ACC112 (cell line): ENCODE data around the gene SFTPB.

ENCODE experiments used
- H2AFZ ChIP-seq: fragments of 200-600 bp; sonication (generic); one replicate; pipeline ENCODE4 v1.6.0; 2017; ENCODE audit warnings: antibody characterized with exemption, low read length; ENCODE audit not compliant: unreplicated experiment
- H3K27ac ChIP-seq: fragments of 200-600 bp; sonication (generic); 2 replicates; pipeline ENCODE4 v1.5.1; 2014; ENCODE audit warnings: low read depth, mild to moderate bottlenecking, antibody characterized with exemption, low read length, moderate library complexity
- H3K27me3 ChIP-seq: fragments of 200-600 bp; sonication (generic); 2 replicates; pipeline ENCODE4 v1.6.1; 2014; ENCODE audit warnings: mild to moderate bottlenecking, antibody characterized with exemption, low read length, moderate library complexity, mixed read lengths; ENCODE audit not compliant: insufficient read depth
- H3K36me3 ChIP-seq: fragments of 200-600 bp; sonication (generic); 2 replicates; pipeline ENCODE4 v1.6.1; 2016; ENCODE audit warnings: mild to moderate bottlenecking, antibody characterized with exemption, low read length, moderate library complexity, mixed read lengths; ENCODE audit not compliant: insufficient read depth
- H3K4me1 ChIP-seq: fragments of 200-600 bp; sonication (generic); one replicate; pipeline ENCODE4 v1.6.1; 2016; ENCODE audit warnings: low read length, mixed read lengths; ENCODE audit not compliant: insufficient read depth, unreplicated experiment, control insufficient read depth
- H3K4me3 ChIP-seq: fragments of 200-600 bp; sonication (generic); 2 replicates; pipeline ENCODE4 v1.5.1; 2014; ENCODE audit warnings: mild to moderate bottlenecking, low read depth, low read length
- H3K79me2 ChIP-seq: fragments of 200-600 bp; sonication (generic); one replicate; pipeline ENCODE4 v1.6.0; 2016; ENCODE audit warnings: low read length; ENCODE audit not compliant: control insufficient read depth, unreplicated experiment, insufficient read depth

Gene SFTPB

GRCh38 chr2:85702800-85703199 is 34.8 kb upstream of the SFTPB start:
- Histone ChIP-seq H3K27me3 (no peaks in the 10 kb centered on the region), H3K79me2 (no peaks in the 10 kb centered on the region), H3K4me3 (no peak overlapping the region; the same call in 1 of the 2 replicates), H3K4me1 (peaks cover 48% of the 10 kb centered on the region), H3K27ac (peak overlapping the region; percentile 74), H2AFZ (no peak overlapping the region), H3K36me3 (no peaks in the 10 kb centered on the region)

- Histone ChIP-seq H3K4me1 (peaks cover 48% of the 10 kb centered on the region), H3K27me3 (no peaks in the 10 kb centered on the region), H3K36me3 (no peaks in the 10 kb centered on the region), H3K4me3 (peak overlapping the region; percentile 23), H2AFZ (no peak overlapping the region), H3K27ac (peak overlapping the region; percentile 74), H3K79me2 (no peaks in the 10 kb centered on the region)
Observed at GRCh38 chr2:85702172-85702571, 34.2 kb upstream of the SFTPB start.

GRCh38 chr2:85699325-85699724 is 31.3 kb upstream of the SFTPB start:
- H2AFZ ChIP-seq: no peak overlapping the region

DNA sequence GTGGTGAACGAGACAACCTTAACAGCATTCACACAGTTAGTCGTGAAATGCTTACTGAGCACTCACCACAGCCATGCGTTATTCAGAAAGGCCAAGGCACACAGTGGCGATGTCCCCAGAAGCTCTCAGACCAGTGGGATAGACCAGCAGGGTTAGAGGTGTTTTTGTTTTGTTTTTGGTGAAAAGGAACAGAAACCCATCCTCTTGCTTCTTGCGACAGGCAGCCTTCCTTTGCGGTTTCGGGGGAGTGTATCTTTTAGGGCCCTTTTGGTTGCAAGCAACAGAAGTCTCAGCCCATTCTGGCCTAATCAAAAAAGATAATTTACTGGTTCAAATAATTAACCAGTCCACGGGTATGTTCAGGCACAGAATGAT is 30.9 kb upstream of the SFTPB start:
- no peak overlapping the region for H3K27ac ChIP-seq
- H3K36me3 ChIP-seq: no peaks in the 10 kb centered on the region
- H3K4me3 ChIP-seq: no peak overlapping the region
- peaks cover 24% of the 10 kb centered on the region for H3K4me1 ChIP-seq
- H3K27me3 ChIP-seq: no peaks in the 10 kb centered on the region
- H3K79me2 ChIP-seq: no peaks in the 10 kb centered on the region
- no peak overlapping the region for H2AFZ ChIP-seq

More at GRCh38 chr2:85699325-85699724, 31.3 kb upstream of the SFTPB start:
- Histone ChIP-seq H3K36me3 (no peaks in the 10 kb centered on the region), H3K27ac (no peak overlapping the region), H3K4me3 (no peak overlapping the region), H3K27me3 (no peaks in the 10 kb centered on the region), H3K79me2 (no peaks in the 10 kb centered on the region), H3K4me1 (peaks cover 24% of the 10 kb centered on the region)

DNA sequence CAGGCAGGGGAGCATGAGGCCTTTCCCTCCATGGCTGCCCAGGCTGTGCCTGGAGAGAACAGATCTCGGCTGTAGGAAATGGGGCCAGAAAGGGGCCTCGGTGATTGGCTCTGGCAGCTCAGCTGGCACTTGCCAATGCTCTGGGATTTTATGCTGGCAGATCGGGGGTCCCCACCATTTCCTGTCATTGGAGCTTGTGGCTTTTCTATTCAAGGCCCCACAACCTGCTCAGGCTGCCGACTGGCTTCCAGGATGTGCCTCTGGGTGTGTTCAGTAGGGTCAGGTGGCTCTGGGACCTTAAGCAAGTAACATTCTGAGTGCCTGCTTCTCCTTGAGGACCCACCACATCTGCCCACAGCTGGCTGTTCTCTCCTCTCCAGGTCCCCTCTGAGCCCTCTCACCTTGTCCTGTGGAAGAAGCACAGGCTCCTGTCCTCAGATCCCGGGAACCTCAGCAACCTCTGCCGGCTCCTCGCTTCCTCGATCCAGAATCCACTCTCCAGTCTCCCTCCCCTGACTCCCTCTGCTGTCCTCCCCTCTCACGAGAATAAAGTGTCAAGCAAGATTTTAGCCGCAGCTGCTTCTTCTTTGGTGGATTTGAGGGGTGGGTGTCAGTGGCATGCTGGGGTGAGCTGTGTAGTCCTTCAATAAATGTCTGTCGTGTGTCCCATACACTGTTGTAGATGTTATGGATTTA is 30.3 kb upstream of the SFTPB start:
- Histone ChIP-seq H3K4me1 (peaks cover 24% of the 10 kb centered on the region), H3K27me3 (no peaks in the 10 kb centered on the region), H3K36me3 (no peaks in the 10 kb centered on the region), H3K27ac (no peak overlapping the region), H2AFZ (no peak overlapping the region), H3K4me3 (no peak overlapping the region), H3K79me2 (no peaks in the 10 kb centered on the region)

DNA sequence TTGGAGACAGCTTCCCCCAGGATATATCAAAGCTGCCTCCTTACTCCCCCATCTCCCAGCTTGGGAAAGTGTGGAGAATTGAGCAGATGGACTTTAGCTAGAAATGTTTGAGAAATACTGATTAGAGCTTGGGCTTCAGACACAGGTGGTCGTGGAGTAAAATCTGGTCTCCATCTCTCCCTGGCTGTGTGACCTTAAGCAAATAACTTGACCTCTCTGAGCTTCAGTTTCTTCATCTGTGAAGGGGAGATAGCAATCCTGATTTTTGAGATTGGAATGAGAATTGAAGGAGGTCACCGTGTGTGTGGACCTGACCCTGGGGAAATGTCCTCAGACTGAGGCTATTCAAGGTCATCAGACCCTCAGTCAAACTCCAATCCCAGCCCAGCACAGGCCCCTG is 29.7 kb upstream of the SFTPB start:
- Histone ChIP-seq H3K36me3 (no peaks in the 10 kb centered on the region), H3K27ac (no peak overlapping the region), H3K27me3 (no peaks in the 10 kb centered on the region), H2AFZ (no peak overlapping the region), H3K4me3 (no peak overlapping the region), H3K79me2 (no peaks in the 10 kb centered on the region), H3K4me1 (peaks cover 18% of the 10 kb centered on the region)

GRCh38 chr2:85697096-85697495 is 29.1 kb upstream of the SFTPB start:
- Histone ChIP-seq H3K79me2 (no peaks in the 10 kb centered on the region), H3K27ac (no peak overlapping the region), H3K27me3 (no peaks in the 10 kb centered on the region), H3K4me1 (peaks cover 14% of the 10 kb centered on the region), H2AFZ (no peak overlapping the region), H3K36me3 (no peaks in the 10 kb centered on the region), H3K4me3 (no peak overlapping the region)

GRCh38 chr2:85695691-85696668 is 28.0 kb upstream of the SFTPB start:
- Histone ChIP-seq H3K27ac (no peak overlapping the region), H3K4me1 (peaks cover 13% of the 10 kb centered on the region), H3K36me3 (no peaks in the 10 kb centered on the region), H3K27me3 (no peaks in the 10 kb centered on the region), H2AFZ (no peak overlapping the region), H3K4me3 (no peak overlapping the region), H3K79me2 (no peaks in the 10 kb centered on the region)

- Histone ChIP-seq H2AFZ (no peak overlapping the region), H3K36me3 (no peaks in the 10 kb centered on the region), H3K4me1 (peaks cover 7% of the 10 kb centered on the region), H3K4me3 (no peak overlapping the region), H3K27me3 (no peaks in the 10 kb centered on the region), H3K79me2 (no peaks in the 10 kb centered on the region), H3K27ac (no peak overlapping the region)
Observed at GRCh38 chr2:85695121-85695520, 27.1 kb upstream of the SFTPB start.

GRCh38 chr2:85694052-85695025 is 26.3 kb upstream of the SFTPB start, which contains the start of gene GNLY:
TSS of gene GNLY (plus strand) at chr2:85694358. CDS start at chr2:85694419, 61 bp downstream.
- Histone ChIP-seq H3K4me3 (no peak within 1 kb of the TSS), H3K4me1 (peaks cover 7% of the 10 kb centered on the region), H3K27ac (no peak within 1 kb of the TSS), H3K36me3 (no peaks in the 10 kb centered on the region), H3K79me2 (no peaks in the 10 kb centered on the region), H2AFZ (no peak within 1 kb of the TSS), H3K27me3 (no peaks in the 10 kb centered on the region)
